IPS-18a (cell line): ENCODE data around the gene MAPK4.

Experiments used
- H3K27ac ChIP-seq: one replicate; pipeline ENCODE4 v1.5.1; 2013; ENCODE audit warnings: low read length
- H3K27me3 ChIP-seq: one replicate; pipeline ENCODE4 v1.6.1; 2013; ENCODE audit warnings: mild to moderate bottlenecking, low read length; ENCODE audit not compliant: control insufficient read depth, insufficient read depth
- H3K36me3 ChIP-seq: one replicate; pipeline ENCODE4 v1.6.1; 2013; ENCODE audit warnings: low read depth, low read length; ENCODE audit not compliant: control insufficient read depth
- H3K4me1 ChIP-seq: one replicate; pipeline ENCODE4 v1.6.1; 2013; ENCODE audit warnings: low read depth, low read length; ENCODE audit not compliant: control insufficient read depth
- H3K4me3 ChIP-seq: one replicate; pipeline ENCODE4 v1.5.1; 2013; ENCODE audit warnings: low read length
- H3K9ac ChIP-seq: one replicate; pipeline ENCODE4 v1.6.1; 2013; ENCODE audit warnings: mild to moderate bottlenecking, low read length, moderate library complexity
- H3K9me3 ChIP-seq: one replicate; pipeline ENCODE4 v1.6.1; 2013; ENCODE audit warnings: low read depth, low read length; ENCODE audit not compliant: control insufficient read depth

MAPK4 gene

DNA sequence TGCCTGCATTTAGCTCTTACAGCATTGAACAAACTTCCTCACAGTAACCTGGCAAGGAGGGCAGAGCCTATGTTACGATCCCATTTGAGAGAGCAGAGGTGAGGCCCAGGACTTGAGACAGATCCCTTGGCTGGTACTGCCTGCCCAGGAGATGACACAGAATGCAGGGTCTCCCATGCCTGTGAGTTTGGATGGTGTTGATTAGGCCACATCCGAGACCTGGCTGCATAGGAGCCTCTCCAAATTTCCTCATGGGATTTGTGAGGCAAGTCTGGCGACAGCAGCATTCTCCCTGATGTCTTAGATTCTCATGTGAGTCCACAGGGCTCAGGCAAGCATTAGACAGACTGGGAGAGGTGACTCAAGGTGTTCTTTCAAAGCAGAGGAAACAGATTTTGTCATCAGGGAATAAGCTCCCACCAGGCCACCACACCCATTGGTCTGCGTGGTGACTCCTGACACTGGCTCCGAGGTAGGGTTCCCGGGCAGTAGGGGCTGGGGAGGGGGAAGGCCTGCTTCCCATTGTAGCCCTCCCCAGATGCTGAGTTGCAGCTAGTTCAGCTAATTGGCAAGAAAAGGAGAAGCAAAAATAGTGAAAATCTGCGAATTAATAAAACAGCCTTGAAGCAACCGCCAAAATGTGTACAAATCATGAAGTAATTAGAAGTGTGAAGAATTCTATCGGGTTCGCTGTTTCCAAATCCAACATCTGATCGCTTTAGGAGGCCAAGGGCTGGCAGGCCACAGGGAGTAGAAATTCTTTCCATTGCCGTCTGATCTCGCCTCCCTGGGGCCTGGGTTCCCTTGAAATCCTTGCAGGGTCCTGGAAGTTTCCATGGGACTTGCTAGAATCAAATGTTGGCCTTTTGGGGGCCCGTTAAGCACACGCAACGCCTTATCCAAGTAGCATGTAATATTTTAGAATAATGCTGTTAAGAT, 68.0 kb downstream of the MAPK4 start:
- Histone ChIP-seq H3K27me3 (no peaks in the 10 kb centered on the region), H3K36me3 (no peaks in the 10 kb centered on the region), H3K9ac (no peak overlapping the region), H3K4me1 (peaks cover 3% of the 10 kb centered on the region), H3K9me3 (no peaks in the 10 kb centered on the region), H3K4me3 (no peak overlapping the region), H3K27ac (no peak overlapping the region)

DNA sequence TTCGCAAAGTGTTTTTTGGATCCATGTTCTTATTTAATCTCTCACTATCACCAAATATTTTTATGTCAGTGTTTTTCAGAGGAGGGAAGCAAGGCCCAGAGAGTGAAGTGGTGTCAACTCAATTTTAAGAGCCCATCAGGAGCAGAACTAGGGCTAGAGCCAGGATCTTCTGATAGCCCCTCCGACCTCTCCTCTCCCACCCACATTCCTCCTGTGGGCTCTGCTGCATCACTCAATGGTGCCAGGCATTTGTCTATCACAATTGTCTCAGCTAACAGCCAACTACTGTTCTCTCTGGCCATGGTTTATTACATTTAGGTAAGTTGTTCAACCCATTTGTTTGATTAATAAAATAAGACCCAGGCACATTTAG, 68.6 kb downstream of the MAPK4 start:
- no peaks in the 10 kb centered on the region for H3K27me3 ChIP-seq
- no peaks in the 10 kb centered on the region for H3K36me3 ChIP-seq
- no peak overlapping the region for H3K9ac ChIP-seq
- no peaks in the 10 kb centered on the region for H3K9me3 ChIP-seq
- no peak overlapping the region for H3K27ac ChIP-seq
- H3K4me3 ChIP-seq: no peak overlapping the region
- H3K4me1 ChIP-seq: peaks cover 3% of the 10 kb centered on the region

DNA sequence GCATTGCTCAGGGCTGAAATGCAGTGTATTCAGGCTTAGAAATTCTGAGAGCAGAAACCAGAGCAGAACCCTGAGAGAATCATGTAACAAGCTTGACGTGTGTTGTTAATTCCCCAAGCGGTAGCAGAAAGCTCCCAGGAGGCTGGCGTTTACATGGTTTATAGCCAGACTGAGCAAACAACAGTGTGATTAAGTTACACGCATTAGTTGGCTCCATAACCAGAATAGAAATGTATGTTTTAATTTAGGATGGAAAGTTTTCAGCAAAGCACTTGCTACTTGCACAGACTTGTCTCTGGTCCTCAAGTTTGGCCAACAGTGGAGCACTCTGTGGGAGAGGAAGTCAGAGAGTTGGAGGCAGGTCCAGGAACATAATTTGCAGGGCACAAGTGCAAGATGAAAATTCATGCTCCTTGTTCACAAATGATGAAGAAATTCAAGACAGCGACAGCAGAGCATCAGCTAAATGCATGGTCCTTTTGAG, 69.3 kb downstream of the MAPK4 start:
- H3K4me3 ChIP-seq: no peak overlapping the region
- H3K27me3 ChIP-seq: no peaks in the 10 kb centered on the region
- no peak overlapping the region for H3K9ac ChIP-seq
- H3K36me3 ChIP-seq: no peaks in the 10 kb centered on the region
- H3K9me3 ChIP-seq: no peaks in the 10 kb centered on the region
- no peak overlapping the region for H3K27ac ChIP-seq
- H3K4me1 ChIP-seq: peaks cover 3% of the 10 kb centered on the region

DNA sequence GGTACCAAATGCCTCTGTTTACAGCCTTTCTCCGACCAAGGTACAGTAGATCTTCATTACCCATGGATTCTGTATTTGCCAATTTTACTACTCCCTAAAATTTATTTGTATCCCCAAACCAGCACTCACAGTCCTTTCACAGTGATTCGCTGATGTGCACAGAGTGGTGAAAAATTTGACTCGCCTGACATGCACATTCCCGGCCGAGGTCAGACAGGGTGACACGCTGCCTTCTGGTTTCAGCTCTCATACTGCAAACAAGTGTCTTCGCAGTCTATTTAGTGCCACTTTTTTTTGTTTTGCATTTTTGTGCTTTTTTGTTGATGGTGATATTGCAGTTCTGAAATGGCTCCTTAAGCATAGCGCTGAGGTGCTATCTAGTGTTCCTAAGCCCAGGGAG, 71.0 kb downstream of the MAPK4 start:
- Histone ChIP-seq H3K36me3 (no peaks in the 10 kb centered on the region), H3K9ac (no peak overlapping the region), H3K27ac (no peak overlapping the region), H3K4me3 (no peak overlapping the region), H3K9me3 (no peaks in the 10 kb centered on the region), H3K27me3 (no peaks in the 10 kb centered on the region), H3K4me1 (peaks cover 3% of the 10 kb centered on the region)

DNA sequence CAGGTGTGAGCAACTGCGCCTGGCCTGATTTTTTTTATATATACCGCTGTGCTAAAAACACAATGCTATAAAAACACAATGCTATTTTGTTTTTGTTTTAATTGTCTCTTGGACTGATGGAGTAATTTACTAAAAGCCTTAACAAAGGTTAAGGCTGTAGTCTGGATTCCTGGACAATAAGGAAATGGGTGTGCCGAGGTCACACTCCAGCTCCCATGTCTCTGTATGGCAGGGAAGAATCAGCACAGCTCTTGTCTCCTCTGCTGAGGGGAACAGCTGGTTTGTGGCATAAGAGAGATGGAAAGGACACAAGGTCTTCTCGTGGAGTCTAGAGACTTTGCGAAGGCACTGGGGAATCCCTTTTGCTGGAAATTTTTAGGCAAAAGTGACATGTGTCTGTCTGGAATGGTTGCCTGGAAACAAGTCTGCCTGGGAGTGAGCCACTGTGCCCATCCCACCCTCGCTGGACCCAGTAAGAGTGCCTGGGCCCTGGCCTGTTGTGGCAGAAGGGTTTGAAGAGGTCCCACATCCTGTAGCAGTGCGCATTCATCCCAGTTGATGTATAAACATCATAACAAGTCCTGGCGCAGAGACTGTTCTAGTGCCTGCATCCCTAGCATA, 73.1 kb downstream of the MAPK4 start:
- no peak overlapping the region for H3K9ac ChIP-seq
- no peaks in the 10 kb centered on the region for H3K36me3 ChIP-seq
- H3K27me3 ChIP-seq: no peaks in the 10 kb centered on the region
- no peak overlapping the region for H3K27ac ChIP-seq
- no peak overlapping the region for H3K4me3 ChIP-seq
- H3K4me1 ChIP-seq: peaks cover 3% of the 10 kb centered on the region
- H3K9me3 ChIP-seq: no peaks in the 10 kb centered on the region

DNA sequence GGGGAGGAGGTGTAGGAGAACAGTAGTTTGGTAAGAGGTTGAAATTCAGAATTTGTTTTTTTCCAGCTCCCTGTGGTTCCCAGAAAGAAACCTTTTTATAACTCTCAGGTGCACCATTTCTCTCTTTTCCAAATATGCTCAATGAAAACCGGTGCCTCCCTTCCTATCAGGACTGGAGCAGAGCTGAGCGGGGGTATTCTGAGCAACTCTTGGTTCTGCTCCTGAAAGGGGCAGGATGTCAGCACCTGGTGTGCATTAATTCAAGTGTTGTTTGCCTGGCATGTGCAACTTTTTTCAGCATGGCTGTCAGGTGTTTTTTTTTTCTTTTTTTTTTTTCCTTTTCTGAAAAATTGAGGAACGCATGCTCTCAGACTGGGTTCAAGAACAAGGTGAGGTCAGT, 74.1 kb downstream of the MAPK4 start:
- Histone ChIP-seq H3K27me3 (no peaks in the 10 kb centered on the region), H3K36me3 (no peaks in the 10 kb centered on the region), H3K9me3 (no peaks in the 10 kb centered on the region), H3K4me1 (peaks cover 10% of the 10 kb centered on the region), H3K9ac (no peak overlapping the region), H3K4me3 (no peak overlapping the region), H3K27ac (no peak overlapping the region)

DNA sequence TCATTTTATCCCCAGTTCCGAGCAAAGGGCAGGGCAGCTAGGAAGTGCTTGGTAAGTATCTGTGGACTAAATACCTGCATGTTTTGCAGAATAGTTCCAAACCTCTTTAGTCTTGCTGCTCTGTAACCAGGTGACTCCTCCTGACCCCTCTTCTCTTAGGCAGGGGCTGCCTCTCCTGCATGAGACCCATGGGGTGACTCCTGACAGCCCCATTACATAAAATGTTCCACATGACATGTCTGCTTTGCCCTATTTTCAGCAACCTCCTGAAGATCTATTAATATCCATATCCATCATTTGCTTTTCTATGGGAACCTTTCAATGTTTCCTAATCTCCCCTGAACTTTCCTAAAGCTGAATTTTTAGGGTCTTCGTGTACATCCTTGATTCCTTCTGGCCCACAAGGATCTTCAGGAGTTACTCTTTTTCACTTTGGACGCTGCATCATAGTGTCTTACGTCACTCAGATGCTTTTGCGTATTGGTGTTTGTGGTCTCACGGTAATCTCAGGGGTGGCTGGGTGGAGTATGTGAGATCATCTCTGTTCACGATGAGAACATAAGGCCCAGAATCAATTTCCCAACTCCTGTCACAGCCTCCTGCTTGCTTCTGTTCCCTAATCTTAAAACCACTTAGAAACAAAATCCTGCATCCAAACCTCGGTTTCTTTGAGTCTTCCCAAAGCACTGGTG, 76.6 kb downstream of the MAPK4 start:
- Histone ChIP-seq H3K9me3 (no peaks in the 10 kb centered on the region), H3K9ac (no peak overlapping the region), H3K36me3 (no peaks in the 10 kb centered on the region), H3K4me1 (peaks cover 9% of the 10 kb centered on the region), H3K4me3 (no peak overlapping the region), H3K27me3 (no peaks in the 10 kb centered on the region), H3K27ac (no peak overlapping the region)

DNA sequence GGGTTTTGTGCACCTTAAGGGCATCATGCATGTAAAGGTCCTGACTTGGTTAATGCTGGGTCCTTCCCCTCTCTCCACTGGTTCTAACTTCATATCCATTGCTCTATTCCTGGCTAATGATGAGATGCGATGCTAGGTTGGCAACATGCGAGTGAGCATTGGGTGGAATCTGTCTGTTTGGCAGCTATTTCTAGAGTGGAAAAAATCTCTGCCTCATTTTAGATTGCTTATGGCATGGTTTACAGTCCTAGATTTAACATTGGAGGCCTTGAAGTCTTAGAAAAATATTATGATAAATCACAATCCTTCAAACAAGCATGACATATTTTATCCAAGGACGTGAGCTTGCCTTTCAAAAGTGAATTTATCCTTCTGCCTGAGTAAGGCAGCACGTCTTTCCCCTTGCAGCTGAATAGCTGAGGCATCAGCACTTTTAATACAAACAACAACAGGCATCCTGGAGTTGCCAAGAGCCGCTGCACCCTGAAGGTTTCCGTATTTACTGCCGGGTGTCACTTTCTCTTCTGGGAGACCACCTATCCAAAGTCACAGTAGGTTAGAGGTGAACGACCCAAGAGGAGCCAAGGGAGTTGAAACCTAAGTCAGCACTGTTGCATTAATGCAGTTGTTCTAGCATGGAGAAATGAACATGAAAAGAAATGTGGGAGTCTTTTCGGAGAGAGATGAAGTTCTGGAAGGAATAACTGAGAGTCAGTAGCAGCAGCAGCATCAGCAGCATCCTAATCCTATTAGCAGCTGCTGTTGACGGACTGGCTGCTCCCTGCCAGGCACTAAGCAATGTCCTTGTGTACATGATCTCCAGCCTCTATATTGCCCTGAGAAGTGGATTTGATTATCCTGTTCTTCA, 78.4 kb downstream of the MAPK4 start:
- Histone ChIP-seq H3K4me3 (no peak overlapping the region), H3K27ac (no peak overlapping the region), H3K36me3 (no peaks in the 10 kb centered on the region), H3K27me3 (no peaks in the 10 kb centered on the region), H3K9me3 (no peaks in the 10 kb centered on the region), H3K4me1 (peaks cover 9% of the 10 kb centered on the region), H3K9ac (no peak overlapping the region)

DNA sequence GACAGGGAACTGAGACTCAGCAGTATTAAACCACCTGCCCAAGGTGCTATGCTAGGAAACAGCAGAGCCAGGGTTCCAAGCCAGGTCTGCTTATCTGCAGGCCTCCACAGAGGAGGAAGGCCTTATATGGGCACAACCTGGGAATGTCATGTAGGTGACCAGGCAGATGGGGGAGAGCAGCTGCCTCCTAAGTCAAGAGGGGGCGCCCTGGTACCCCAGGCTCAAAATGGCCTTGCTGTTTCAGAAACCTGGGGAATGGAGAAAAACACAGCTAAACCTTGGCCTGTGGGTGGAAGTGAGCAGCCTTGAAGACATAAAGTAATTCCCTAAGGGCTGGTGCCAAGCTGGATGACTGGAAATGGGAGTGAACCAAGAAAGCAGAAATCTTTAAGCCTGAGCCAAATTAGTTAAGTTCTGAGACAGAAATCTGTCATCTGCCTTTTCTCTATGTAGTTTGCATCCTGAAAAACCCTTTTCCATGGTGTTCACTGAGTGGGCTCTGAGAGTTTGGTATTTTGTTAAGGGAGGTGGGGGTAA, 79.1 kb downstream of the MAPK4 start:
- H3K9me3 ChIP-seq: no peaks in the 10 kb centered on the region
- H3K27me3 ChIP-seq: no peaks in the 10 kb centered on the region
- H3K27ac ChIP-seq: no peak overlapping the region
- no peak overlapping the region for H3K9ac ChIP-seq
- peaks cover 9% of the 10 kb centered on the region for H3K4me1 ChIP-seq
- no peak overlapping the region for H3K4me3 ChIP-seq
- no peaks in the 10 kb centered on the region for H3K36me3 ChIP-seq

DNA sequence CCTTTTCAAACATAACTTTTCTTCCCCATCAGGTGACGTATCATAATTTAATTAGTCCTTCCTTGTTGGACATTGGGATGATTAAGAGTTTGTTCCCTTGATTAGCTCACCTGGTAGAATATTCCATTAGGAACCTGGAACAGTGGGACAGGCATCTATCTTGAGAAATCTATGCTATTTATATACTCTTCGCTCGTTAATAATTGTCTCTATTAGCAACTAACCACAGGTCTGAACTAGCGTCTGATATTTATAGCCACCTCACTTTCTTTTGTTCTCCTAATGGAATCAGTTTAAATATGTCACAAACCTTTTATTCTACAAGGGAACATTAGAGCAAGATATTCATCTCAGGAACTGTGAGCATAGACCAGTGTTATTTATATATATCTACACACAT, 79.8 kb downstream of the MAPK4 start:
- Histone ChIP-seq H3K4me3 (no peak overlapping the region), H3K27me3 (no peaks in the 10 kb centered on the region), H3K4me1 (peaks cover 9% of the 10 kb centered on the region), H3K9me3 (no peaks in the 10 kb centered on the region), H3K36me3 (no peaks in the 10 kb centered on the region), H3K9ac (no peak overlapping the region), H3K27ac (no peak overlapping the region)

DNA sequence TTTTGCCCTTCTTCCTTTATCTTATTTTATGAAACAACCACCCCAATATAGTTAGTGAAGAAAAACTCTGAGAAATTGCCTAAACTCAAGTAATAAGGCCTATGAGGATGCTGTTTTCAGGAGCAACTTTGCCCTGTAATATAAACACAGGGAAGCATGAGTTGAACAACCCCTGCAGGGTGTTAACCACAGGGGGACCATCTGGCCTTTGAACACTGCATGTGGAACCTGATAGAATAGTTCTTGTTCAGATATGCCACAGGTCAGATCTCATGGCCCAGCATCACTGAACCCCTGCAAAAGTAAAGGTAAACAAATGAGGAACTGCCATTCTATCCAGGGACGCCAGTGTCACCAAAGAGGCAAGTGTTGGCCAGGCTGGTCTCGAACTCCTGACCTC, 82.6 kb downstream of the MAPK4 start:
- no peak overlapping the region for H3K9ac ChIP-seq
- H3K4me3 ChIP-seq: no peak overlapping the region
- no peaks in the 10 kb centered on the region for H3K27me3 ChIP-seq
- no peaks in the 10 kb centered on the region for H3K36me3 ChIP-seq
- H3K9me3 ChIP-seq: no peaks in the 10 kb centered on the region
- no peak overlapping the region for H3K27ac ChIP-seq
- H3K4me1 ChIP-seq: peaks cover 10% of the 10 kb centered on the region
